Measurements from ENCODE around the gene KRT12.

DNA sequence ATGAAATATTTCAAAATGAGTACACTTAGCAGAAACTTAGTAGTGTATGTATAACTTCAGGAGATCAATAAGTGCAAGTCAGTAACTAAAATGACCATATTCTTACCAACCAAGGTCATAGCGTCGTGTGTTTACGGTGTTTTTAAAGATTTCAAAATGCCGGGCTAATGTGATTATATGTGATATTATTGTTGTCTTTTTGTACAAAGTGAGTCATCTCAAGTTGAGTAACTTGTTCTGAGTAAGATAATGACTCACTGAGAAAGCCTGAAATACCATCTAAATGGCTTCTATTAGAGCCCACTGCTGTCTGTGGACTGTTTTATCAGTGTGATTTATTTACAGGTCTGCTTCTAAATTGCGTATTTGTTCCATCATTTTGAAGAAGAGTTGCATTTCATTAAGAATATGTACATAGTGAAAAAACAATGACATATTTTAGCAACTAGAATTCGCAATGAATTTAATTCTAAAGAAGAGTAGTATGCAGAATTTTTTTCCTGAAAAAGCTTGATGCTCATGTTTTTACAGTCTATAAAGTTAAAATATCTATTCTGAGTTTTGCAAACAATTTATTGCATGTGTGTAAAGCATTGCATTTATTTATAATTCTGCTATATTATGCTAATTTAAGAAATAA lies 12.7 kb downstream of the KRT12 start:
- TF ChIP-seq, protein P1, sequence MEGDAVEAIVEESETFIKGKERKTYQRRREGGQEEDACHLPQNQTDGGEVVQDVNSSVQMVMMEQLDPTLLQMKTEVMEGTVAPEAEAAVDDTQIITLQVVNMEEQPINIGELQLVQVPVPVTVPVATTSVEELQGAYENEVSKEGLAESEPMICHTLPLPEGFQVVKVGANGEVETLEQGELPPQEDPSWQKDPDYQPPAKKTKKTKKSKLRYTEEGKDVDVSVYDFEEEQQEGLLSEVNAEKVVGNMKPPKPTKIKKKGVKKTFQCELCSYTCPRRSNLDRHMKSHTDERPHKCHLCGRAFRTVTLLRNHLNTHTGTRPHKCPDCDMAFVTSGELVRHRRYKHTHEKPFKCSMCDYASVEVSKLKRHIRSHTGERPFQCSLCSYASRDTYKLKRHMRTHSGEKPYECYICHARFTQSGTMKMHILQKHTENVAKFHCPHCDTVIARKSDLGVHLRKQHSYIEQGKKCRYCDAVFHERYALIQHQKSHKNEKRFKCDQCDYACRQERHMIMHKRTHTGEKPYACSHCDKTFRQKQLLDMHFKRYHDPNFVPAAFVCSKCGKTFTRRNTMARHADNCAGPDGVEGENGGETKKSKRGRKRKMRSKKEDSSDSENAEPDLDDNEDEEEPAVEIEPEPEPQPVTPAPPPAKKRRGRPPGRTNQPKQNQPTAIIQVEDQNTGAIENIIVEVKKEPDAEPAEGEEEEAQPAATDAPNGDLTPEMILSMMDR (IDR thresholded peaks at IDR 0.05), result no peak
- TF ChIP-seq POLR2A (IDR thresholded peaks at IDR 0.05), result no peak

Data from right lobe of liver (tissue), 4 donors.